Activated CD4-positive, alpha-beta T cell treated with anti-CD3 and anti-CD28 coated beads, Interleukin-2, amount 50 U/mL, for 1 hour (primary cell): Measurements from ENCODE around the gene SULT6B1.

Source experiments
- DNase-seq: peaks from one replicate; pipeline ENCODE4 v3.0.0-alpha.2; 2020

SULT6B1 gene

GRCh38 chr2:37146062-37146461 lies 42.4 kb downstream of the SULT6B1 start:
- DNase-seq = no peak

- no peak for DNase-seq
Observed at GRCh38 chr2:37143974-37144373, 44.5 kb downstream of the SULT6B1 start.

- no peak for DNase-seq
Observed at GRCh38 chr2:37142546-37142945, 45.9 kb downstream of the SULT6B1 start.

- no peak for DNase-seq
Observed at GRCh38 chr2:37132914-37133313, 55.6 kb downstream of the SULT6B1 start.

- no peak for DNase-seq
Observed at GRCh38 chr2:37125416-37125815, 63.1 kb downstream of the SULT6B1 start.

GRCh38 chr2:37119157-37119556 lies 69.3 kb downstream of the SULT6B1 start:
- DNase-seq = no peak
